Activated T-helper 17 cell treated with anti-CD3 and anti-CD28 coated beads, Interleukin-2, amount 50 U/mL, for 72 hours (primary cell): ENCODE results near the gene WNT7B. TPM values are rescaled to one million over a fixed set of nuclear protein-coding genes. Genes with fewer than 3 reads are reported as not detected.

Source experiments
- ATAC-seq: fragments of 150-1000 bp; cut with Tn5 transposase; replicated peaks from 2 replicates; pipeline ENCODE4 v1.10.0; 2021; ENCODE audit warnings: mild to moderate bottlenecking, moderate library complexity
- H3K27ac Mint-ChIP-seq: one replicate; pipeline ENCODE4 v1.8.0; 2022; ENCODE audit warnings: mixed read lengths
- H3K27me3 Mint-ChIP-seq: one replicate; pipeline ENCODE4 v1.8.0; 2022; ENCODE audit warnings: mixed read lengths
- H3K36me3 Mint-ChIP-seq: one replicate; pipeline ENCODE4 v1.8.0; 2022; ENCODE audit warnings: low read depth, mild to moderate bottlenecking, mixed read lengths
- H3K4me1 Mint-ChIP-seq: one replicate; pipeline ENCODE4 v1.8.0; 2022; ENCODE audit warnings: mixed read lengths
- H3K4me3 Mint-ChIP-seq: one replicate; pipeline ENCODE4 v1.8.0; 2022; ENCODE audit warnings: mild to moderate bottlenecking, mixed read lengths
- H3K9me3 Mint-ChIP-seq: one replicate; pipeline ENCODE4 v1.8.0; 2022; ENCODE audit warnings: mixed read lengths
- total RNA-seq, 2 donors: library from RNA; stranded (reverse); gene quantifications; one replicate each; pipeline ENCODE4 v1.2.3, GENCODE V29; 2022

WNT7B gene
- total RNA-seq, 2 donors from 2014 or later: not detected

DNA sequence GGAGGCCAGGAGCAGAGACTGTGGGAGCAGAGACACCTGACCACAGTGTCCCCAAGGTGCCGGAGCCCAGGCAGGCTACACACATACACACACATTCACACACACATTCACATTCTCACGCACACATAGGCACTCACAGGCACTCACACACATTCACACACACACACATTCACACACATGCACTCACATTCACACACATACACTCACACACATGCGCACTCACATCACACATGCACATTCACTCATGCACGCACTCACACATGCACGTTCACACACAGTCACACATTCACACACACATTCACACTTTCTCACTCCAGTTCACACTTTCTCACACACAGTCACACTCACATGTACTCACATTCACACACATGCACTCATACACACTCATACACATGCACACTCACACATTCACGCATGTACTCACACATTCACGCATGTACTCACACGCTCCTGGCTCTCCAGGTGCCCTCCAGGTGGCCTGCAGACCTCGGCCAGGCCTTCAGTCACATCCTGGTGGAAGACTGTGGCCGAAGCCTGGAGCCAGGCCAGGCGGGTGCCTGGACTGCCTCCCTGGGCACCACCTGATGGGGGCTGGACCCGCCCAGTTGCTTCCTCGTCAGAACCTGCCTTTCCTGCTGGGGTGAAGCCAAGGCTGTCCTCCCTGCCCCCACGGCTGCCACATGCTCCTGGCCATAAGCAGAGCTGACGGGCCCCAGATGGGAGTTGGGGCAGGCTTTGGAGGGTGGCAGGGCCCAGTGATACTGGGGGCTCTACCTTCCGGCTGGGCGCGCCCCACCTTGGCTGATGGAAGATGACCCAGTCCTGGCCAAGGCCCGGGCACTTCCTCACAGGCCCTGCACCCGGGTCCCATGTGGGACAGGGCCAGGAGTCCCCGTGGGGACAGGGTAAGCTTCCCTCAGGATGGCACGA, 89.5 kb downstream of the WNT7B start:
- Mint-ChIP-seq H3K4me3 (no peak overlapping the region), H3K4me1 (no peaks in the 10 kb centered on the region), H3K36me3 (no peaks in the 10 kb centered on the region), H3K27ac (no peak overlapping the region), H3K27me3 (peaks cover 4% of the 10 kb centered on the region), H3K9me3 (no peaks in the 10 kb centered on the region)
- ATAC-seq: no peak

DNA sequence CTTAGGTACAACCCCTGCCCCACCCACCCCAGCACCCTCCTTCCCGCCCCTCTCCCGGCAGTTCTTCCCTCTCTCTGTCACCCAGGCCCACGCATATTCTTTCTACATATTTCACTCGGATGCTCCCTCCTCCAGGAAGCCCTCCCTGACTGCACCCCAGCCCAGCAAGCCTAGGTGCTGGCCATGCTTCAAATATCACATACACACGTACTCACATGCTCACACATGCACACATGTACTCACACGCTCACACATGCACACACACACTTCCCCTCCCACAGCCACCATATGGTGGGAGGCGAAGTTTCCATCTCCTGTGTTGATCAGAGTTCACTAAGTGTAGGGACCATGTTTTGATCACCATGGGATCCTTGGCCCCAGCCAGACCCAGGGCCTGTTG, 90.4 kb downstream of the WNT7B start:
- Mint-ChIP-seq H3K4me3 (no peak overlapping the region), H3K9me3 (no peaks in the 10 kb centered on the region), H3K36me3 (no peaks in the 10 kb centered on the region), H3K27ac (no peak overlapping the region), H3K4me1 (no peaks in the 10 kb centered on the region), H3K27me3 (peaks cover 4% of the 10 kb centered on the region)
- ATAC-seq: no peak

DNA sequence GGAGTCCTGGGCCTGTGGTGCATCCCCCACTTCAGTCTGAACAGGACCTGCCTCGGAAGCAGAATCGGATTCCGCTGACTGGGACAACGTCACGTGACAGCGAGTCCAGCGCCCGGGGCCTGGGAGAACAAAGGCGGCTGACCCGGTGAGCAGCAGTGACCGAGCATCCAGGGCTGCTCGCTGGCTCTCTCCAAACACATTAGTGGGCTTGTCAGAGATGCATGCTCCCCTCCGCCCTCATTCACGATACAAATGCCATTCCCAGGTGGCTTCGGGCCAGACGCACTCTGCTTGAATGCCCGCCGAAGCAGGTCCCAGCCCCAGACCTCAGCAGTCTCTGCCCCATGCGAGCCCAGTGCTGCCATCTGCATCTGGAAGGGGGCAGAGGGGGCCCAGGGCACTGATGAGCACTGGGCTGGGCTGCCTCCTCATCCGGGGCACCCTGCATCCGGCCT, 91.0 kb downstream of the WNT7B start:
- ATAC-seq: no peak
- H3K36me3 Mint-ChIP-seq: no peaks in the 10 kb centered on the region
- no peak overlapping the region for H3K4me3 Mint-ChIP-seq
- no peaks in the 10 kb centered on the region for H3K9me3 Mint-ChIP-seq
- H3K4me1 Mint-ChIP-seq: no peaks in the 10 kb centered on the region
- H3K27ac Mint-ChIP-seq: no peak overlapping the region
- peaks cover 4% of the 10 kb centered on the region for H3K27me3 Mint-ChIP-seq

DNA sequence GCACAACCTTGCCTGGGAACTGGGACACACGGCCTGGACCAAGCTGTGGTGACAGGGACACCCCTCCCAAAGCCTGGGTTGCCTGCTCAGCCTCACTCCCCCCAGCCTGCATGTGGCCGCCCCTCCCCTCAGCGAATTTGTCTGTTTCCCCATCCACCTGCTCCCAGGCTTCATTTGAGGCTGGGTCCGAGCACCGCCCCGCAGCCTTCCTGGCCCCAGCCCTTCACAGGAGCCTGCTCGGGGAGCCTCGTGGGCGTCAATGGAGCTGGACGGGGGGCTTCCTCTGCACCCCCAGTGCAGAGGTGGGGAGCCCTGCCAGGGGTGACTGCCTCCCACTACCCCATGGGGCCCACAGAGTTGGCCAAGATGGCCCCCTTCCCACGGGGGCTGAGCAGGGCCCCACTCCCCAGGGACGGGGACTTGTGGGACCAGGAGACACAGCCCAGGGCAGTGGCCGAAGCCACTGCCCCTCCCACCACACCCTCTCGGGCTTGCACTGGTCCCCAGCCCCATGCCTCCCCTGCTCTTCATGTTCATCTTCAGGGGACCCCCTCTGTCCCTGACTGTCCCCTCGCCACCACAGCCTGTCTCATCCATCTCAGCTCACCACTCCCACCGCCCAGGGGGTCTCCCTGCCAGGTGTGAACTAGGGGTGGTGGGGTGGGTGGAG, 91.7 kb downstream of the WNT7B start:
- Mint-ChIP-seq H3K27me3 (peaks cover 4% of the 10 kb centered on the region), H3K9me3 (no peaks in the 10 kb centered on the region)
- no peak for ATAC-seq

DNA sequence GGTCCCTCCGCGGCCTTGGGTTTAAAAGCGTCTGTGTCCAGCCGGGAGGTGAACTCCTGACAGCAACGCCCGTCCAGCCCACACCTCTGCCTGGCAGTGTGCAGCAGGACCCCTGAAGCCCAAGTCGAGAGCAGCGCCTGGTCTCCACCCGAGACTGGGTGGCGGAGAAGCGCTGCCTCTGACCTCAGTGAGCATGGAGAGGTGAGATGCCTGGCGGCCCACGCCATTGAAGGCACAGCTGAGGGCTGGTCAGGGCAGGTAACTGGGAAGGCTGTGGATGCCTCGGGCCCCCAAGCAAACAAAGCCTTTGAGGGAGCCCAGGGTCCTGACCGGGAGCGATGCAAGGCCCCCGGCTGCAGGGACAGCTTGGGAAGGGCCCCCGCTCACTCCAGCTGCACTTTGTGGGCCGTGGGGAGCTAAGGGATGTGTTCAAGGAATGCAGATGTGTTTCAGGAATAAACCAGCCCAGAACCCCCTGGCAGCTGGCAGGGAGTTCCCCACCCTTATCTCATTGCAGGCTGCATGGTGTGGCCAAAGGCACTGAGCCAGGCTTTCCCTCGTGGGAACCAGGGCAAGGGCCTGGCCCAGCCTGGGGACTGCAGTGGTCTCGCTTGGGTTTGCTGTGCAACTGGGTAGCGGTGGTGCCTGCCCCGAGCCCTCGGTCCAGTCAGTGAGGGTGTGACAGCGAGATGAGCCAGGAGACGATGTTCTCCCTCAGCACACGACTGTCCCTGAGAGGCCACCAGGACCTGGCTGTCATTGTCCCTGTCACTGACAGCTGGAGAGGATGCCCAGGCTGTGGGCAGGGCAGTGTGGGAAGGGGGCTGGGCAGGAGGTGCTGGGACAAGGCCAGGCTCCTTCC, 92.5 kb downstream of the WNT7B start:
- Mint-ChIP-seq H3K36me3 (no peaks in the 10 kb centered on the region), H3K9me3 (no peaks in the 10 kb centered on the region), H3K27ac (no peak overlapping the region), H3K4me1 (no peaks in the 10 kb centered on the region), H3K4me3 (no peak overlapping the region), H3K27me3 (peaks cover 11% of the 10 kb centered on the region)
- no peak for ATAC-seq

More for the DNA sequence above, 91.7 kb downstream of the WNT7B start:
- no peaks in the 10 kb centered on the region for H3K36me3 Mint-ChIP-seq
- H3K4me1 Mint-ChIP-seq: no peaks in the 10 kb centered on the region
- no peak overlapping the region for H3K27ac Mint-ChIP-seq
- no peak overlapping the region for H3K4me3 Mint-ChIP-seq

DNA sequence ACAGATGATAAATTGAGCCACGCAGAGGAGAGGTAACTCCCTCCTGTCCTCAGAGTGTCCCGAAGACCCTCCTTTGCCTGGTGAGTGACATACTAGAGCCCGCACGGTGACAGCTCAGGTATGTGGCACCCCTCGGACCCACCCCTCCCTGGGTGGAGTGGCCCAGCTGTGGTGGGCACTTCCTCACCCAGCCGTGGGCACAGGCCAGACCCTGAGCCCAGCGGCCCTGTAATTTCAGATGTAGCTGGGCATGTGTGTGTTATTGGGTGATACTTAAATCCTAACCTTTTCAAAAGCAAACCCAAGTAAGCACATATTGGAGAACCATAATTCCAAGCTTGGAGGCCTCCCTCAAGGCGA, 93.2 kb downstream of the WNT7B start:
- Mint-ChIP-seq H3K36me3 (no peaks in the 10 kb centered on the region), H3K27me3 (peaks cover 13% of the 10 kb centered on the region), H3K27ac (no peak overlapping the region), H3K9me3 (no peaks in the 10 kb centered on the region), H3K4me1 (no peaks in the 10 kb centered on the region), H3K4me3 (no peak overlapping the region)
- no peak for ATAC-seq

DNA sequence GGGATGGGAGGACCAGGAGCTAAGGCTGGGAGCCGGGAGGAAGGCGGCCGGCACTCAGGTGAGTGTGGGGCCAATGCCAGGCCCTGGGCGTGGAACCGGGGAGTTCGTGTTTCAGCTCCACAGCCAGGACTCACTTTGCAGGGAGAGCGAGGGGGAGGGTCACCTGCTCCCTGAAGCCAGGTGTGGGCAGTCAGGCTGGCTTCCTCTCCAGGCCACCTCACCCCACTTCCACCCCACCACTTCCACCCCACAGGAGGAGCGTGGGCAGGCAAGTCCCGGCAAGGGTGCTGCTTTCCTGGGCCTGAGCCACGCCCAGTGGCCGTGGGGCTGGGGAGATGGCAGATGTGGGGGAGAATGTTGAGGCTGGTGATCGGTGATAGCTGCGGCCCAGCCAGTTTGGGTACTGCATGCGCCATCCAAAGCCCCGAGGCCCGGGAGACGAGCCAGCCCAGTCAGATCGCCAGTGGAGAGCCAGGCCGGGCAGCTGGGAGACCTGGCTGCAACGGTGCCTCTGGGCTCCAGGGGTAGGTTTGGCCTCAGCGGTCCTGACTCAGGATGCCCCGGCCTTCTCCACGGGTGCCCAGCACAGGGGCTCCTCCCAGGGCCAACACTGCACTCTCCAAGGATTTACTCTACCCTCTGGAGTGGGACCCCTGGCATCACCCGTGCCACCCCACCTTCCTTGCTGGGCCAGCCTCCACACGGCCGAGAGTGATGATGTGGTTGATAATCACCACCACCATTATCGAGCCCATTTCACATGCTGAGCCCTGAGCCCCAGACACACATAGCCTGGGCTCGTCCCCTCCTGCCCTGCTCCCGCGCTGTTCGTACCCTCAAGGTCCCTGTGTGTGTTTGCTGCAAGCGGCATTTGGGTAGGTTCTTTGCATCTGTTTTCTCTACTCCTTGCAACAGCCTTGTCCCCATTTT, 93.8 kb downstream of the WNT7B start:
- H3K27me3 Mint-ChIP-seq: peaks cover 18% of the 10 kb centered on the region
- no peaks in the 10 kb centered on the region for H3K36me3 Mint-ChIP-seq
- H3K4me3 Mint-ChIP-seq: no peak overlapping the region
- ATAC-seq: no peak
- H3K4me1 Mint-ChIP-seq: no peaks in the 10 kb centered on the region
- H3K9me3 Mint-ChIP-seq: no peaks in the 10 kb centered on the region
- no peak overlapping the region for H3K27ac Mint-ChIP-seq

DNA sequence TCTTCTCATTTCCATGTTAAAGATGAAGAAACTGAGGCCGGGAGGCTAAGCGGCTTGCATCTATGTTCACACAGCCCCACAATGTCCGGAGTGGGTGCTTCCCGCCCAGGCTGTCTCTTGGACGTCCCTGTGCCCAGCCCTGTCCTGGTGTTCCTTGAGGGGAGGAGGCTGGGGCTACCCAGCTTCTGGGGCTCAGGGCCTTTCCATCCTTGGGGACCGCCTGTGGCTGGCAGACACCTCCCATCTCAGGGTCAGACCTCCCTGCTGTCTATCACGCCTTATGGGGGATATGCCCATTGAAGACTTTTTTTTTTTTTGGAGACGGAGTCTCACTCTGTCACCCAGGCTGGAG, 95.5 kb downstream of the WNT7B start:
- no peak for ATAC-seq
- Mint-ChIP-seq H3K4me1 (no peaks in the 10 kb centered on the region), H3K36me3 (no peaks in the 10 kb centered on the region), H3K9me3 (no peaks in the 10 kb centered on the region), H3K4me3 (no peak overlapping the region), H3K27ac (no peak overlapping the region), H3K27me3 (peaks cover 18% of the 10 kb centered on the region)

DNA sequence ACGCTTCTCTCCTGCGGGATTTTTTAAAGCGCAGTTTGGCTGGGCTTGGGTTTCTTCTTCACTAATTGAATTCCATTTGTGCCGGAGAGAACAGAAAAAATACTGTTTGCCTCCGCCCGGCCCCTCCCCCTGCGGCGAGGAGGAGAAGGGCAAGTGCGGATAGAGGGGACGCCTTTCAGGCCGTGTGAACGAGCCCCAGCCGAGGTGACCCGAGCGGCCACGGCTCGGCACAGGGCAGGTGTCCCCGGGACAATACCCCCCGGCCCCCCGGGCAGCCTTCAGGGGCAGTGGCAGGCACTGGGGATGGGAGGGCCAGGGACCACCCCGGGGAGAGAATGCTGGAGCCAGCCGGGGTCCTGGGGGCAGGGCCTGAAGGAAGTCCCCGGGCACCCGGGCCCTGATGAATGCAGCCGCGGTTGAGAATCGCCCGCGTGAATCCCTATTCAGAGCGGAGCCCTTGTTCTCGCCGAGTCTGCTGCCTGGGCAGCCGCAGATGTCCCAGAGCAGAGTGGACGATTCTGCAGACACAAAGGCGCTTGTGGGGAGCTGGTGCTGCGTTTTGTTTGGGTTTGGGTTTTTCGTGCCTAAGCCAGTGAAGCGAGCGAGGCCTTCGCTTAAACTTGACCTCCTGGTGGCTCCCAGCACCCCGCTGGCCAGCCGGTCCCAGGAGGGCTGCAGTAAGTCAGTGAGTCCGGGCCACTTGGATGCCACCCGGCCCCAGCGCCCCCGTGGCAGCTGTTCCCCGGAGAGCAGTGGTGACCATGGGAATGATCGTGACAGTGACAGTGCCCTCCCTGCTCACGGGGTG, 96.0 kb downstream of the WNT7B start:
- no peak for ATAC-seq
- H3K27me3 Mint-ChIP-seq: peaks cover 17% of the 10 kb centered on the region
- no peaks in the 10 kb centered on the region for H3K9me3 Mint-ChIP-seq
- H3K4me3 Mint-ChIP-seq: no peak overlapping the region
- H3K27ac Mint-ChIP-seq: no peak overlapping the region
- H3K36me3 Mint-ChIP-seq: no peaks in the 10 kb centered on the region
- H3K4me1 Mint-ChIP-seq: no peaks in the 10 kb centered on the region

DNA sequence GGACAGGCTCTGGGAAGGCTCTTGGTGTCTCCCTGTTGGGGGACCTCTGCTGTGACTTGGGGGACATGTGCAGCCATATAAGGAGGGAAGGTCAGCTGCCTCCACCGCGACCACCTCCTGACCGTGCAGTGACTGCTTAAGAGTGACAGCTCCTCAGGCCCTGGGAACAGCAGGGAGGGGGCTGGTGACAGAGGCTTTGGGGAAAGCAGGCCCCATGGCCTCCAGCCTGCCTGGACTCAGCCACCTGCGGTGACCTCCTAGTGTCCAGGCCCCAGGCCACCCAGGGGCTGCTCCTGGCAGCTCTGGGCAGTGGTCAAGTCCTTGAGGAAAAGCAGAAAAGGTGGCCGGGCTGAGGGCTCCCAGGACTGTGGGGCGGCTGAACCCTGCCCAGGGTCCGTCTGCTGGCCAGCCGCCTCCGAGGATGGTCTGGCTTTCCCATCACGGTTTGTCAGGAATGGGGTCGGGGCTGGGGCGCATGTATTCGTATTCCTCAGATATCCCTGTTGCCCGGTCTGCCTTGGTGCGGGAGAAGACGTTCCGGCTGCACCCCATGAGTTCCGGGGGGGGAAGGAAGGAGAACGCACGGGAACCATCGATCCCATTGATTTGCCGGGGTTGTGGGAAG, 96.8 kb downstream of the WNT7B start:
- Mint-ChIP-seq H3K4me3 (no peak overlapping the region), H3K27me3 (peaks cover 17% of the 10 kb centered on the region), H3K4me1 (no peaks in the 10 kb centered on the region), H3K36me3 (no peaks in the 10 kb centered on the region), H3K27ac (no peak overlapping the region), H3K9me3 (no peaks in the 10 kb centered on the region)
- ATAC-seq: no peak

DNA sequence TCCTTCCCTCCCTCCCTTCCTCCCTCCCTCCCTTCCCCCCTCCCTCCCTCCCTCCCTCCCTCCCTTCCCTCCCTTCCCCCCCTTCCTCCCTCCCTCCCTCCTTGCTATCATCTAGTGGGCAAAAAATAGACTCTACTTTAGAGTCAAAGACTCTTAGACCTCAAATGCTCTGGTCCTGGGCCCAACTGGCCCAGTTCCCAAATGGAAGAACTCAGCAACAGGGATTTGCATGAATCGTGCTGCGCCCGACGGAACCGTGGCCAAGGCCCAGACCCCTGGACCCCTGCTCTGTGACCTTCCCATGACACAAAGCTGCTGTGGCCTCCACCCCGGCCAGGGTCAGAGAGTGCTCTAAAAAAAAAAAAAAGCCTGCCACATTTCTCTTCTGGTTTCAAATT, 97.4 kb downstream of the WNT7B start:
- Mint-ChIP-seq H3K27ac (no peak overlapping the region), H3K4me1 (no peaks in the 10 kb centered on the region), H3K9me3 (no peaks in the 10 kb centered on the region), H3K27me3 (peaks cover 17% of the 10 kb centered on the region), H3K36me3 (no peaks in the 10 kb centered on the region), H3K4me3 (no peak overlapping the region)
- ATAC-seq: no peak

DNA sequence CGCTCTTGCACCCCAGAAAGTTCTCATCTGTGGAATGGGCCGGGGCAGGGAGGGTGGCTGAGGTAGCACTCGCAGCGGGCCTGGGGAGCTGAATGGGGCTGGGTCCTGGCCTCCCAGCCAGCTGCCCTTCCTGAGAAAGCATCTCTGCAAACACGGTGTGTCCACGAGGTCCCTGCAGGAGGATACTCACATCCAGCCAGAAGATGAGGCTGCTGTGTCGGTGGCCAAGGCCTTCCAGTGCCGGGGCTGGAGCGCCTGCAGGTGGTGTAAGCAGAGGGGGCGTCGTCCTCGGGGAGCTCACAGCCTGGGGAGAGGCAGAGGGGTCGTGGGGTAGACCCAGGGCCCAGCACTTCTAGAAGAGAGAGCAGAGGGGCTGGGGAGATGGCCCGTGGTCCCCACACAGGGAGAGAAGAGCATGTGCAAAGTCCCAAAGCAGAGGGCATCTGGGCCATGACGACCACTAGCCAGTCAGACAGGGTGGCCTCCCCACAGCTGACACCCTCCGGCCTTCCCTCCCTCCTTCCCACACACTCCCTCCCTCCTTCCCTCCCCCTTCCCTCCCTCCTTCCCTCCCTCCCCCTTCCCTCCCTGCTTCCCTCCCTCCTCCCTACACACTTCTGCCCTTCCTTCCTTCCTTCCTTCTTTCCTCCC, 97.9 kb downstream of the WNT7B start:
- Mint-ChIP-seq H3K9me3 (no peaks in the 10 kb centered on the region), H3K27me3 (peaks cover 17% of the 10 kb centered on the region), H3K4me3 (no peak overlapping the region), H3K36me3 (no peaks in the 10 kb centered on the region), H3K27ac (no peak overlapping the region), H3K4me1 (no peaks in the 10 kb centered on the region)
- no peak for ATAC-seq
